OCI-LY1 (cell line): ENCODE data around the gene RAB40C.

Experiments used
- H2AFZ ChIP-seq: fragments of 200-600 bp; sonication (generic), shearing (Covaris generic); 2 replicates; pipeline ENCODE4 v1.6.0; 2014; ENCODE audit warnings: antibody characterized with exemption, mild to moderate bottlenecking, low read length
- H3F3A ChIP-seq: fragments of 200-600 bp; sonication (generic), shearing (Covaris generic); 2 replicates; pipeline ENCODE4 v1.6.0; 2014; ENCODE audit warnings: mild to moderate bottlenecking, antibody characterized with exemption, low read length, moderate library complexity; ENCODE audit not compliant: insufficient read depth
- H3K27ac ChIP-seq: fragments of 200-600 bp; sonication (generic); 2 replicates; pipeline ENCODE4 v1.5.1; 2014; ENCODE audit warnings: low read length, mixed run types, mild to moderate bottlenecking, low read depth; ENCODE audit not compliant: poor library complexity, severe bottlenecking
- H3K27me3 ChIP-seq: fragments of 200-600 bp; sonication (generic); 2 replicates; pipeline ENCODE4 v1.6.0; 2014; ENCODE audit warnings: antibody characterized with exemption, mild to moderate bottlenecking, low read length, moderate library complexity; ENCODE audit not compliant: insufficient read depth
- H3K36me3 ChIP-seq: fragments of 200-600 bp; sonication (generic); 2 replicates; pipeline ENCODE4 v1.6.1; 2014; ENCODE audit warnings: mild to moderate bottlenecking, antibody characterized with exemption, low read length, moderate library complexity, mixed read lengths; ENCODE audit not compliant: insufficient read depth
- H3K4me1 ChIP-seq: fragments of 200-600 bp; sonication (generic); 2 replicates; pipeline ENCODE4 v1.5.1; 2014; ENCODE audit warnings: mild to moderate bottlenecking, low read length, moderate library complexity; ENCODE audit not compliant: insufficient read depth, severe bottlenecking
- H3K4me2 ChIP-seq: fragments of 200-600 bp; sonication (generic), shearing (Covaris generic); 2 replicates; pipeline ENCODE4 v1.6.1; 2014; ENCODE audit warnings: low read length
- H3K4me3 ChIP-seq: fragments of 200-600 bp; sonication (generic); 2 replicates; pipeline ENCODE4 v1.5.1; 2014; ENCODE audit warnings: low read length, low read depth, mild to moderate bottlenecking, mixed read lengths; ENCODE audit not compliant: poor library complexity, severe bottlenecking
- H3K79me2 ChIP-seq: fragments of 200-600 bp; shearing (Covaris generic); 2 replicates; pipeline ENCODE4 v1.6.1; 2016; ENCODE audit warnings: mixed run types, low read length, mixed read lengths; ENCODE audit not compliant: insufficient read depth
- H3K9ac ChIP-seq: fragments of 200-600 bp; sonication (generic), shearing (Covaris generic); 2 replicates; pipeline ENCODE4 v1.6.1; 2014; ENCODE audit warnings: mild to moderate bottlenecking, low read length, mixed read lengths
- H3K9me2 ChIP-seq: fragments of 200-600 bp; sonication (generic), shearing (Covaris generic); 2 replicates; pipeline ENCODE4 v1.6.1; 2014; ENCODE audit warnings: low read depth, mild to moderate bottlenecking, low read length, mixed read lengths
- H3K9me3 ChIP-seq: fragments of 200-600 bp; shearing (Covaris generic); 2 replicates; pipeline ENCODE4 v1.6.1; 2014; ENCODE audit warnings: low read length, mixed read lengths
- H4K20me1 ChIP-seq: fragments of 200-600 bp; sonication (generic), shearing (Covaris generic); 2 replicates; pipeline ENCODE4 v1.6.0; 2016; ENCODE audit warnings: mild to moderate bottlenecking, low read length; ENCODE audit not compliant: insufficient read depth
- EZH2 ChIP-seq: fragments of 200-600 bp; sonication (generic), shearing (Covaris generic); IDR thresholded peaks from 2 replicates; pipeline ENCODE4 v1.8.0; 2017; ENCODE audit warnings: borderline replicate concordance, mixed run types, mild to moderate bottlenecking, antibody characterized with exemption, low read length, moderate library complexity, mixed read lengths
- TF ChIP-seq, protein P1 (sequence below): fragments of 200-600 bp; sonication (generic), shearing (Covaris generic); IDR thresholded peaks from 2 replicates; pipeline ENCODE4 v1.5.1; 2017; ENCODE audit warnings: mild to moderate bottlenecking, antibody characterized with exemption, low read length, moderate library complexity, mixed read lengths

Gene RAB40C

DNA sequence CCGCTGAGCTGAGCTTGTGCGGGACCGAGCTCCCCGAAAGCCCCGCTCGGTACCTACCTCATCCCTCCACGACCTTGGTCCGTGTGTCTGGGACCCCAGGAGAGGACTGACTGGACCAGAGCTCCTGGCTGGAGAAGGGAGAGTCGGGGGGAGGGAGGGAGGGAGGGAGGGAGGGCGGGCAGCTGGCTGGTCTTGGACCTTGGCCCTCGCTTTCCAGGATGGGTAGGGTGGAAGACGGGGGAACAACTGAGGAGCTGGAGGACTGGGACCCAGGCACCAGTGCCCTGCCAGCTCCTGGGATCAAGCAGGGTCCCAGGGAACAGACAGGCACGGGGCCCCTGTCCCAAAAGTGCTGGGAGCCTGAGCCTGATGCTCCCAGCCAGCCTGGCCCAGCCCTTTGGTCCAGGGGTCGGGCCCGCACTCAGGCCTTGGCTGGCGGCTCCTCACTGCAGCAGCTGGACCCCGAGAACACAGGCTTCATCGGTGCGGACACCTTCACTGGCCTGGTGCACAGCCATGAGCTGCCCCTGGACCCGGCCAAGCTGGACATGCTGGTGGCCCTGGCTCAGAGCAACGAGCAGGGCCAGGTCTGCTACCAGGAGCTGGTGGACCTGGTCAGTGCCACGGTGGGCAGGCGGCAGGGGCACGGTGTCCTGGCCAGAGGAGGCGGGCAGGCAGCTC lies 86.2 kb downstream of the RAB40C start:
- peaks cover 37% of the 10 kb centered on the region for H3K36me3 ChIP-seq
- no peak overlapping the region for H2AFZ ChIP-seq
- no peaks in the 10 kb centered on the region for H3K9me3 ChIP-seq
- no peak for TF ChIP-seq EZH2
- TF ChIP-seq, protein P1, sequence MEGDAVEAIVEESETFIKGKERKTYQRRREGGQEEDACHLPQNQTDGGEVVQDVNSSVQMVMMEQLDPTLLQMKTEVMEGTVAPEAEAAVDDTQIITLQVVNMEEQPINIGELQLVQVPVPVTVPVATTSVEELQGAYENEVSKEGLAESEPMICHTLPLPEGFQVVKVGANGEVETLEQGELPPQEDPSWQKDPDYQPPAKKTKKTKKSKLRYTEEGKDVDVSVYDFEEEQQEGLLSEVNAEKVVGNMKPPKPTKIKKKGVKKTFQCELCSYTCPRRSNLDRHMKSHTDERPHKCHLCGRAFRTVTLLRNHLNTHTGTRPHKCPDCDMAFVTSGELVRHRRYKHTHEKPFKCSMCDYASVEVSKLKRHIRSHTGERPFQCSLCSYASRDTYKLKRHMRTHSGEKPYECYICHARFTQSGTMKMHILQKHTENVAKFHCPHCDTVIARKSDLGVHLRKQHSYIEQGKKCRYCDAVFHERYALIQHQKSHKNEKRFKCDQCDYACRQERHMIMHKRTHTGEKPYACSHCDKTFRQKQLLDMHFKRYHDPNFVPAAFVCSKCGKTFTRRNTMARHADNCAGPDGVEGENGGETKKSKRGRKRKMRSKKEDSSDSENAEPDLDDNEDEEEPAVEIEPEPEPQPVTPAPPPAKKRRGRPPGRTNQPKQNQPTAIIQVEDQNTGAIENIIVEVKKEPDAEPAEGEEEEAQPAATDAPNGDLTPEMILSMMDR = no peak
- H3K9ac ChIP-seq = no peak overlapping the region
- H3F3A ChIP-seq = no peaks in the 10 kb centered on the region
- H3K27ac ChIP-seq = no peak overlapping the region
- H3K79me2 ChIP-seq = 0 out of 2 replicates have a peak, but pooled peaks cover 4% of the 10 kb centered on the region
- H4K20me1 ChIP-seq = no peaks in the 10 kb centered on the region
- H3K4me1 ChIP-seq = peaks cover 18% of the 10 kb centered on the region
- no peaks in the 10 kb centered on the region for H3K9me2 ChIP-seq
- H3K4me2 ChIP-seq = no peak overlapping the region
- no peaks in the 10 kb centered on the region for H3K27me3 ChIP-seq
- H3K4me3 ChIP-seq = no peak overlapping the region

DNA sequence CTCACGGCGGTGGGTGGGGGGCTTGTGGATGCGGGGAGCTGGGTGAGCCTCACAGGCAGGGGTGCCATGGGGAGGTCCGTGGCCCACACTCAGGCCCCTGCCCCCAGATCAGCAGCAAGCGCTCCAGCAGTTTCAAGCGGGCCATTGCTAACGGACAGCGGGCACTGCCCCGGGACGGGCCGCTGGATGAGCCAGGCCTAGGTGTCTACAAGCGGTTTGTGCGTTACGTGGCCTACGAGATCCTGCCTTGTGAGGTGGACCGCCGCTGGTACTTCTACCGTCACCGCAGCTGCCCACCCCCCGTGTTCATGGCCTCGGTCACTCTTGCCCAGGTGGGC lies 86.7 kb downstream of the RAB40C start:
- H4K20me1 ChIP-seq = no peaks in the 10 kb centered on the region
- H3K9me2 ChIP-seq = no peaks in the 10 kb centered on the region
- H3F3A ChIP-seq = no peaks in the 10 kb centered on the region
- H3K9ac ChIP-seq = no peak overlapping the region
- H3K79me2 ChIP-seq = 0 out of 2 replicates have a peak, but pooled peaks cover 7% of the 10 kb centered on the region
- H3K4me2 ChIP-seq = no peak overlapping the region
- TF ChIP-seq, protein P1 = no peak
- TF ChIP-seq EZH2 = no peak
- peaks cover 37% of the 10 kb centered on the region for H3K36me3 ChIP-seq
- no peak overlapping the region for H3K4me3 ChIP-seq
- no peaks in the 10 kb centered on the region for H3K9me3 ChIP-seq
- no peaks in the 10 kb centered on the region for H3K27me3 ChIP-seq
- H2AFZ ChIP-seq = no peak overlapping the region
- H3K27ac ChIP-seq = no peak overlapping the region
- H3K4me1 ChIP-seq = peaks cover 23% of the 10 kb centered on the region

DNA sequence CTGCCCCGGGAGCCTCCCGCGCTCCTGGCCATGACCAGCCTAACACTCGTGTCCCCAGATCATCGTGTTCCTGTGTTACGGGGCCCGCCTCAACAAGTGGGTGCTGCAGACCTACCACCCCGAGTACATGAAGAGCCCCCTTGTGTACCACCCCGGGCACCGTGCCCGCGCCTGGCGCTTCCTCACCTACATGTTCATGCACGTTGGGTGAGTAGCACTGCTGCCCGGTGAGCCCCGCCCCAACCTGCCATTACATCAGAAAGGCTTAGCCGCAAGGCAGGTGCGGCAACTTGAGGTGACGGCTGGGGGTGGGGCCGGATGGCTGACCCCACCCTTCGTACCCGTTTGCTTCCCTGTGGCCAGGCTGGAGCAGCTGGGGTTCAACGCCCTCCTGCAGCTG lies 87.0 kb downstream of the RAB40C start:
- Histone ChIP-seq H4K20me1 (no peaks in the 10 kb centered on the region), H3F3A (no peaks in the 10 kb centered on the region), H3K9me2 (no peaks in the 10 kb centered on the region), H3K27ac (no peak overlapping the region), H3K9ac (no peak overlapping the region), H3K36me3 (peaks cover 37% of the 10 kb centered on the region), H3K4me1 (peaks cover 27% of the 10 kb centered on the region), H3K9me3 (no peaks in the 10 kb centered on the region), H3K4me3 (no peak overlapping the region), H3K27me3 (no peaks in the 10 kb centered on the region), H2AFZ (no peak overlapping the region), H3K79me2 (0 out of 2 replicates have a peak, but pooled peaks cover 8% of the 10 kb centered on the region), H3K4me2 (peak overlapping the region; percentile 18; the same call in 1 of the 2 replicates)
- TF ChIP-seq, protein P1 = no peak
- TF ChIP-seq EZH2 = no peak
